ENCODE data around the gene TENM4. TPM values are rescaled to one million over a fixed set of nuclear protein-coding genes. Genes with fewer than 3 reads are reported as not detected.

Gene TENM4
- total and polyA plus RNA-seq, 2 of the 8 experiments (the other 6 are each of a cell fraction or from before 2014, with no cell fraction given): 3.5 to 7.2 TPM

- TF ChIP-seq, protein P1, sequence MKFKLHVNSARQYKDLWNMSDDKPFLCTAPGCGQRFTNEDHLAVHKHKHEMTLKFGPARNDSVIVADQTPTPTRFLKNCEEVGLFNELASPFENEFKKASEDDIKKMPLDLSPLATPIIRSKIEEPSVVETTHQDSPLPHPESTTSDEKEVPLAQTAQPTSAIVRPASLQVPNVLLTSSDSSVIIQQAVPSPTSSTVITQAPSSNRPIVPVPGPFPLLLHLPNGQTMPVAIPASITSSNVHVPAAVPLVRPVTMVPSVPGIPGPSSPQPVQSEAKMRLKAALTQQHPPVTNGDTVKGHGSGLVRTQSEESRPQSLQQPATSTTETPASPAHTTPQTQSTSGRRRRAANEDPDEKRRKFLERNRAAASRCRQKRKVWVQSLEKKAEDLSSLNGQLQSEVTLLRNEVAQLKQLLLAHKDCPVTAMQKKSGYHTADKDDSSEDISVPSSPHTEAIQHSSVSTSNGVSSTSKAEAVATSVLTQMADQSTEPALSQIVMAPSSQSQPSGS (IDR thresholded peaks at IDR 0.05; ENCODE audit: low read length): no peak
- no peak for TF ChIP-seq CEBPB (IDR thresholded peaks at IDR 0.05; ENCODE audit: low read depth, low read length)
- TF ChIP-seq YY1 (IDR thresholded peaks at IDR 0.05; ENCODE audit: low read depth, low read length): no peak
- no peak for TF ChIP-seq RAD21 (IDR thresholded peaks at IDR 0.05 in 1 of 2, conservative IDR thresholded peaks at IDR 0.05 in 1 of 2; ENCODE audit: low read depth in 2 of 2, low read length in 2 of 2)
These were observed 786.8 kb downstream of the TENM4 start (continued) for GRCh38 chr11:78654071-78654470.
